ENCODE measurements around the gene HOXA6.

HOXA6 gene

GRCh38 chr7:27096768-27097514 is 50.6 kb downstream of the HOXA6 start:
- peak; percentile 86 for DNase-seq (ENCODE audit: low spot score)

DNA sequence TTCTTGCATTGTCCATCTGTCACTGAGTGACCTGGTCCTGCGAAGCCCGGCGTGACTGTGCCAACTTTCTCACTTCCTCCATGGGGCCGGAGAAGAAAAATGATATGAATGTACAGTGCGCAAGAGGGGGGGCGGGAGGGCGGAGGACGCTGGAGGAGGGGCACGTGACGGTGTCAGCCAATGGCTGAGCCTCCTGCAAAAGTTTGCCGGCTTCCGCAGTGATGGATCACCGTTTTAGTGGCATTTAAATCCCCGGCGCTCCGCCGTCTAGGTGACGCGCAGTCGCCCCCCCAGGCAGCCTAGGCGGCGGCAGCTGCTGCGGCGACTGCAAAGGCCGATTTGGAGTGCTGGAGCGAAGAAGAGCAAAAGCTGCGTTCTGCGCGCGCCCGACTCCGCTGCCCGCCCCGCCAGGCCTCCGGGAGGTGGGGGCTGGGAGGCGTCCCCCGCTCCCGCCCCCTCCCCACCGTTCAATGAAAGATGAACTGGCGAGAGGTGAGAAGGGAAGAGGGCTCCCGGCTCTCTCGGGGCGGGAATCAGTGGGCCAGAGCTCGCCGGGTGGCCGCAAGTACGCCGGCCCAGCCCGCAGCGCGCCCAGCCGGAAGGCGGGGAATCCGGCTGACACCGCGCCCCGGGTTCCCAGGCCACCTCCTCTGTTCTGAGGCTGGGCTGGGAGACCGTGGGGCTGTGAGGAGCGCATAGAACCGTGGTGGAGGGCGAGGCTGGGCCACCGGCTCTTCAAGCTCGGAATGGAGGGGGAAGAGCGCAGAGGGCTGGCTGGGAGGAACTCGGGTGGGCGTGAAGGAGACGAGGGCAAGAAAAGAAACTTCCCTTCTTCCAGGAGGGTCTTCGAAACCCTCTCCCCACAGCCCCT is 51.4 kb downstream of the HOXA6 start, which contains the start of gene HOXA1:
Gene HOXA1 (minus strand): TSS at position 104 of the 871 bp plus-strand sequence. CDS start 88 bp downstream, at position 16.
- DNase-seq (ENCODE audit: low spot score) = peak; percentile 98
